Muscle layer of duodenum (tissue), 2 donors: Measurements from ENCODE around the gene HEMGN.

ENCODE experiments used
- H3K27ac ChIP-seq: one replicate; pipeline ENCODE4 v1.7.0; 2013; ENCODE audit warnings: mild to moderate bottlenecking, low read length
- H3K27me3 ChIP-seq: one replicate; pipeline ENCODE4 v1.7.0; 2013; ENCODE audit warnings: low read depth, mild to moderate bottlenecking, control low read depth, low read length
- H3K36me3 ChIP-seq, 2 donors: one replicate each; pipeline ENCODE4 v1.7.0; 2013; ENCODE audit warnings: low read length in 2 of 2, control low read depth in 1 of 2, mild to moderate bottlenecking in 1 of 2; ENCODE audit not compliant: insufficient read depth in 2 of 2, control insufficient read depth in 1 of 2
- H3K4me1 ChIP-seq, 2 donors: one replicate each; pipeline ENCODE4 v1.7.0; 2013; ENCODE audit warnings: low read length in 2 of 2, mild to moderate bottlenecking in 2 of 2, control low read depth in 1 of 2, moderate library complexity in 1 of 2; ENCODE audit not compliant: insufficient read depth in 2 of 2, control insufficient read depth in 1 of 2
- H3K4me3 ChIP-seq, 2 donors: one replicate each; pipeline ENCODE4 v1.7.0; 2013; ENCODE audit warnings: low read length in 2 of 2, low read depth in 1 of 2, mild to moderate bottlenecking in 1 of 2
- H3K9me3 ChIP-seq, 2 donors: one replicate each; pipeline ENCODE4 v1.7.0; 2013; ENCODE audit warnings: low read length in 2 of 2, control low read depth in 1 of 2, mild to moderate bottlenecking in 1 of 2; ENCODE audit not compliant: control insufficient read depth in 1 of 2
- donor health status: healthy.

Gene HEMGN

GRCh38 chr9:97880336-97880735 is 57.6 kb downstream of the HEMGN start:
- Histone ChIP-seq H3K27me3 (no peaks in the 10 kb centered on the region), H3K27ac (no peak overlapping the region), H3K4me3 (no peak overlapping the region), H3K36me3 (peaks cover 0 to 3% of the 10 kb centered on the region in 2 donors), H3K9me3 (no peaks in the 10 kb centered on the region), H3K4me1 (no peaks in the 10 kb centered on the region)
